B cell (primary cell): ENCODE results near the gene PARD3B.

Source experiments
- EZH2 ChIP-seq: IDR thresholded peaks from 2 replicates; pipeline ENCODE4 v1.6.1; 2012; ENCODE audit warnings: borderline replicate concordance, low read depth, mild to moderate bottlenecking, moderate library complexity, low read length; ENCODE audit not compliant: insufficient read depth, poor library complexity, severe bottlenecking
- TF ChIP-seq, protein P1 (sequence below): fragments of 200-600 bp; IDR thresholded peaks from one replicate; pipeline ENCODE4 v1.8.0; 2022; ENCODE audit warnings: antibody characterized with exemption, mild to moderate bottlenecking

DNA sequence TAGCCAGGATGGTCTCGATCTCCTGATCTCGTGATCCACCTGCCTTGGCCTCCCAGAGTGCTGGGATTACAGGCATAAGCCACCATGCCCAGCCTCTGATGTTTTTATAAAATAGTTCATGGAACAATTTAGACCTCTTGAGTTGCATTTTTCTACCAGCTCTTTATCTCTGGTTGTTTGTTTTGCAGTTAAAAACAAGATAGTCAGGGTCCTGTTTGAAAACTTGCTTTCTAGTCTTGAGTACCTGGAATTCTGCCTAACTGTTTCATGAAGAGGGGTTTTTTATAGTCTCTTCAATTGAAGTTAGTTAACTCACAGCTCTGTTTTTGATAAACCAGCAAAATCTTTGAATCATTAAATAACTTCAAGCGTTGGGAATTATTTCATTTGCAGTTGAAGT is 244.8 kb downstream of the PARD3B start:
- TF ChIP-seq, protein P1, sequence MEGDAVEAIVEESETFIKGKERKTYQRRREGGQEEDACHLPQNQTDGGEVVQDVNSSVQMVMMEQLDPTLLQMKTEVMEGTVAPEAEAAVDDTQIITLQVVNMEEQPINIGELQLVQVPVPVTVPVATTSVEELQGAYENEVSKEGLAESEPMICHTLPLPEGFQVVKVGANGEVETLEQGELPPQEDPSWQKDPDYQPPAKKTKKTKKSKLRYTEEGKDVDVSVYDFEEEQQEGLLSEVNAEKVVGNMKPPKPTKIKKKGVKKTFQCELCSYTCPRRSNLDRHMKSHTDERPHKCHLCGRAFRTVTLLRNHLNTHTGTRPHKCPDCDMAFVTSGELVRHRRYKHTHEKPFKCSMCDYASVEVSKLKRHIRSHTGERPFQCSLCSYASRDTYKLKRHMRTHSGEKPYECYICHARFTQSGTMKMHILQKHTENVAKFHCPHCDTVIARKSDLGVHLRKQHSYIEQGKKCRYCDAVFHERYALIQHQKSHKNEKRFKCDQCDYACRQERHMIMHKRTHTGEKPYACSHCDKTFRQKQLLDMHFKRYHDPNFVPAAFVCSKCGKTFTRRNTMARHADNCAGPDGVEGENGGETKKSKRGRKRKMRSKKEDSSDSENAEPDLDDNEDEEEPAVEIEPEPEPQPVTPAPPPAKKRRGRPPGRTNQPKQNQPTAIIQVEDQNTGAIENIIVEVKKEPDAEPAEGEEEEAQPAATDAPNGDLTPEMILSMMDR: no peak
- no peak for TF ChIP-seq EZH2
